Suprapubic skin (tissue), 4 donors: ENCODE results near the gene GBF1.

Experiments
- CTCF ChIP-seq, 2 donors: fragments of 200-600 bp in 1 of 2; fragments of 450-650 bp in 1 of 2; sonication (generic) in 1 of 2; IDR thresholded peaks; one replicate each; pipeline ENCODE4 v1.5.1; 2016 to 2019; ENCODE audit warnings: antibody characterized with exemption in 2 of 2, mild to moderate bottlenecking in 1 of 2, moderate library complexity in 1 of 2
- EP300 ChIP-seq: sonication (generic); formaldehyde crosslinking; IDR thresholded peaks from one replicate; pipeline ENCODE4 v1.6.1; 2017; ENCODE audit warnings: antibody characterized with exemption
- POLR2AphosphoS5 ChIP-seq, 3 donors: sonication (generic); formaldehyde crosslinking; IDR thresholded peaks; one replicate each; pipeline ENCODE4 v1.6.1; 2017; ENCODE audit warnings: antibody characterized with exemption in 3 of 3

- TF ChIP-seq CTCF (IDR thresholded peaks at IDR 0.05) (peak; percentile 85), POLR2AphosphoS5 (IDR thresholded peaks at IDR 0.05) (no peak), EP300 (no peak)
Measured at GRCh38 chr10:102352066-102352715, 106.9 kb downstream of the GBF1 start.
